Spleen (tissue), 11 donors: ENCODE results near the gene RALY. TPM values are rescaled to one million over a fixed set of nuclear protein-coding genes. Genes with fewer than 3 reads are reported as not detected.

ENCODE experiments used
- DNase-seq: peaks from one replicate; pipeline ENCODE4 v3.0.0-alpha.2; 2020
- H3K27ac ChIP-seq, 8 donors: fragments of 200-600 bp; sonication (generic) in 7 of 8; 1 replicate in 4 of 8; 2 replicates in 4 of 8; pipeline versions ENCODE4 v1.5.0 to v1.8.0; 2016 to 2021; ENCODE audit warnings: inconsistent platforms in 4 of 8, mild to moderate bottlenecking in 4 of 8, moderate library complexity in 1 of 8
- H3K27me3 ChIP-seq, 7 donors: fragments of 200-600 bp; sonication (generic) in 6 of 7; replicated peaks in 1 of 7; 1 replicate in 4 of 7; 2 replicates in 3 of 7; pipeline versions ENCODE4 v1.5.0 to v1.8.0; 2016 to 2021; ENCODE audit warnings: inconsistent platforms in 3 of 7, mild to moderate bottlenecking in 1 of 7
- H3K36me3 ChIP-seq, 6 donors: fragments of 200-600 bp; sonication (generic) in 5 of 6; 1 replicate in 4 of 6; 2 replicates in 2 of 6; pipeline versions ENCODE4 v1.5.0 to v1.8.0; 2016 to 2021; ENCODE audit warnings: inconsistent platforms in 2 of 6
- H3K4me1 ChIP-seq, 6 donors: fragments of 200-600 bp; sonication (generic) in 5 of 6; 1 replicate in 3 of 6; 2 replicates in 3 of 6; pipeline versions ENCODE4 v1.5.0 to v1.8.0; 2016 to 2021; ENCODE audit warnings: inconsistent platforms in 3 of 6
- H3K4me3 ChIP-seq, 8 donors: fragments of 200-600 bp; sonication (generic) in 7 of 8; 1 replicate in 4 of 8; 2 replicates in 4 of 8; pipeline versions ENCODE4 v1.5.0 to v1.8.0; 2016 to 2021; ENCODE audit warnings: inconsistent platforms in 4 of 8, mild to moderate bottlenecking in 4 of 8, moderate library complexity in 2 of 8
- H3K9me3 ChIP-seq, 8 donors: fragments of 200-600 bp; sonication (generic) in 7 of 8; 1 replicate in 4 of 8; 2 replicates in 4 of 8; pipeline versions ENCODE4 v1.5.0 to v1.8.0; 2016 to 2021; ENCODE audit warnings: inconsistent platforms in 4 of 8
- POLR2A ChIP-seq, 3 donors: fragments of 450-650 bp; IDR thresholded peaks; one replicate each; pipeline ENCODE4 v1.5.1; 2017; ENCODE audit warnings: antibody characterized with exemption in 3 of 3, mild to moderate bottlenecking in 1 of 3
- POLR2AphosphoS5 ChIP-seq, 3 donors: sonication (generic); formaldehyde crosslinking; IDR thresholded peaks; one replicate each; pipeline ENCODE4 v1.5.1; 2017; ENCODE audit warnings: antibody characterized with exemption in 3 of 3
- WGBS, 5 donors: extraction: QIAGEN DNeasy Blood & Tissue Kit in 3 of 5; methylation state at CpG; one replicate each; pipeline versions ENCODE4 v1.1.5 to v1.1.7; 2013 to 2018; 5-methylcytosine and 5-hydroxymethylcytosine counted together
- intact Hi-C: fragments of 100-400 bp; cut with DNase I; formaldehyde crosslinking; loops from one replicate; pipeline ENCODE4 v1.15.0; 2023; ENCODE audit warnings: low total_unique reads
- polyA plus RNA-seq, 3 donors: library from polyadenylated mRNA; stranded (reverse); fragments of 200-250 nt; gene quantifications; one replicate each; pipeline ENCODE4 v1.2.1, GENCODE V29; 2013
- total RNA-seq, 7 donors: library from RNA; depleted of rRNA in 3 of 7; stranded (reverse); fragments of >200 nt in 3 of 7; fragmentation: NEBNext Ultra II Directional in 4 of 7; extraction: Animal tissue kit (Norgen Biotek cat#: 25700) in 4 of 7; gene quantifications; one replicate each; pipeline versions ENCODE4 v1.1.0 to v1.2.1, GENCODE V29; 2016 to 2021
- TF ChIP-seq, protein P1 (sequence below), 11 experiments: fragments of 200-600 bp in 7 of 11; fragments of 450-650 bp in 4 of 11; sonication (generic) in 4 of 11; IDR thresholded peaks in 8 of 11; conservative IDR thresholded peaks in 3 of 11; 1 replicate in 7 of 11; 2 replicates in 4 of 11; pipeline versions ENCODE4 v1.4.0 to v1.8.0; 2016 to 2021; ENCODE audit warnings: antibody characterized with exemption in 11 of 11, inconsistent platforms in 4 of 11, mild to moderate bottlenecking in 1 of 11
- donor health status: healthy with polysubstance abuse.
- donor health status: DM: no; HTN: no; CAD: no; lungs with moderate emphysema.
- donor health status: DM: no; HTN: no; CAD: no.
- donor health status: Bipolar disorder and iron deficiency.
- donor health status: healthy.
- donor health status: DM: no; HTN: no; CAD: no.
- donor health status: DM: yes; HTN: yes; CAD: no.

RALY gene
- total and polyA plus RNA-seq, 10 donors: 72.9 to 133 (median 99.7) TPM

DNA sequence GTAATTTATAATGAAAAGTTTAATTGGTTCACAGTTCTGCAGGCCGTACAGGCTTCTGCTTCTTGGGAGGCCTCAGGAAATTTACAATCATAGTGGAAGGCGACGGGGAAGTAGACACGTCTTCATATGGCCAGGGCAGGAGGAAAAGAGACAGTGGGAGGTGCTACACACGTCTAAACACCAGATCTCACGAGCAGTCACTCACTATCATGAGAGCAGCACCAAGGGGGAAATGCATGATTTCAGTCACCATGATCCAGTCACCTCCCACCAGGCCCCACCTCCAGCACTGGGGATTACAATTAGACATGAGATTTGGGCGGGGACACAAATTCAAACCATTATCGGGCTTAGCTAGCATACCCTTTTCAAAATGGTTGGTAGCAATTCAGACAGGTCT, 77.1 kb downstream of the RALY start:
- no peaks in the 10 kb centered on the region for H3K9me3 ChIP-seq
- 71 to 81% (median 75%) methylated on average over 8 of the region's 8 CpGs for WGBS, 5 donors
- no peaks in the 10 kb centered on the region for H3K27me3 ChIP-seq
- H3K4me1 ChIP-seq: peaks cover 6 to 38% (median 14%) of the 10 kb centered on the region in 6 donors
- DNase-seq: no peak
- TF ChIP-seq POLR2AphosphoS5 (IDR thresholded peaks at IDR 0.05): no peak
- H3K36me3 ChIP-seq: peaks cover 0 to 63% (median 31%) of the 10 kb centered on the region in 6 donors
- H3K4me3 ChIP-seq: no peak overlapping the region
- intact Hi-C loops: loop anchor here (10.0 kb wide), 1 partner anchor 156 kb away; no protein-coding TSS in a partner anchor
- H3K27ac ChIP-seq: no peak overlapping the region

DNA sequence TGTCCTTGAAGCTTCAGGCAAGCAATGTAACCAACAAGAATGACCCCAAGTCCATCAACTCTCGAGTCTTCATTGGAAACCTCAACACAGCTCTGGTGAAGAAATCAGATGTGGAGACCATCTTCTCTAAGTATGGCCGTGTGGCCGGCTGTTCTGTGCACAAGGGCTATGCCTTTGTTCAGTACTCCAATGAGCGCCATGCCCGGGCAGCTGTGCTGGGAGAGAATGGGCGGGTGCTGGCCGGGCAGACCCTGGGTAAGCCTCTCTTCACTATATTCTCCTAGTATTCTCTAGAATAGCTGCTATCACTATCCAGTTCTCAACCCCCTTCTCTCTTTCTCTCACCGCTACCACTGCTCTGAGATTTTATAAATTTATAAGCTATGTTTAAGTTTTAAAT, 78.4 kb downstream of the RALY start:
- Histone ChIP-seq H3K9me3 (no peaks in the 10 kb centered on the region), H3K4me3 (no peak overlapping the region), H3K27ac (no peak overlapping the region), H3K4me1 (peaks cover 6 to 37% (median 14%) of the 10 kb centered on the region in 6 donors), H3K36me3 (peaks cover 0 to 69% (median 42%) of the 10 kb centered on the region in 6 donors), H3K27me3 (no peaks in the 10 kb centered on the region)
- 91 to 97% (median 96%) methylated on average over 8 of the region's 8 CpGs for WGBS, 5 donors
- no peak for DNase-seq
- TF ChIP-seq, protein P1, sequence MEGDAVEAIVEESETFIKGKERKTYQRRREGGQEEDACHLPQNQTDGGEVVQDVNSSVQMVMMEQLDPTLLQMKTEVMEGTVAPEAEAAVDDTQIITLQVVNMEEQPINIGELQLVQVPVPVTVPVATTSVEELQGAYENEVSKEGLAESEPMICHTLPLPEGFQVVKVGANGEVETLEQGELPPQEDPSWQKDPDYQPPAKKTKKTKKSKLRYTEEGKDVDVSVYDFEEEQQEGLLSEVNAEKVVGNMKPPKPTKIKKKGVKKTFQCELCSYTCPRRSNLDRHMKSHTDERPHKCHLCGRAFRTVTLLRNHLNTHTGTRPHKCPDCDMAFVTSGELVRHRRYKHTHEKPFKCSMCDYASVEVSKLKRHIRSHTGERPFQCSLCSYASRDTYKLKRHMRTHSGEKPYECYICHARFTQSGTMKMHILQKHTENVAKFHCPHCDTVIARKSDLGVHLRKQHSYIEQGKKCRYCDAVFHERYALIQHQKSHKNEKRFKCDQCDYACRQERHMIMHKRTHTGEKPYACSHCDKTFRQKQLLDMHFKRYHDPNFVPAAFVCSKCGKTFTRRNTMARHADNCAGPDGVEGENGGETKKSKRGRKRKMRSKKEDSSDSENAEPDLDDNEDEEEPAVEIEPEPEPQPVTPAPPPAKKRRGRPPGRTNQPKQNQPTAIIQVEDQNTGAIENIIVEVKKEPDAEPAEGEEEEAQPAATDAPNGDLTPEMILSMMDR (IDR thresholded peaks at IDR 0.05 in 8 of 11, conservative IDR thresholded peaks at IDR 0.05 in 3 of 11): no peak
- no peak for TF ChIP-seq POLR2AphosphoS5 (IDR thresholded peaks at IDR 0.05)
- no peak for TF ChIP-seq POLR2A (IDR thresholded peaks at IDR 0.05)
- intact Hi-C loops: loop anchor here (10.0 kb wide), 1 partner anchor 157 kb away; no protein-coding TSS in a partner anchor

DNA sequence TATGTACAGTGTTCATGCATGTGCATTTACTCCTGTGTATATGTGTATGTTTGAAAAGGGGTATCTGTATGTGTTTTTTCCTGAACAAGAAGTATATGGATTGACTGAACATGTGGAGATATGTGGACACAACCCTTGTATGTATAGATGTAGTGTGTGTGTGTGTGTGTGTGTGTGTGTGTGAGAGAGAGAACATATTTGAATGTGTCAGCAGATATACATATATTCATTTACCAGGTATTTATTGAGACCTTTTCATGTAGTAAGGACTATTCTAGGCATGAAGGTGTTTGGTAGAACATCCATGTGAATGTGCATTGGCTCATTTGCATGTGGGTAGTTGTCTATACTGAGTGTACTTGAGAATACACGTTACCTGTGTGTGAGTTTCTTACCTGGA, 79.1 kb downstream of the RALY start:
- intact Hi-C loops: loop anchor here (10.0 kb wide), 1 partner anchor 158 kb away; no protein-coding TSS in a partner anchor
- WGBS, 5 donors: 73 to 97% (median 91%) methylated on average over 1 of the region's 1 CpG
- no peaks in the 10 kb centered on the region for H3K27me3 ChIP-seq
- no peaks in the 10 kb centered on the region for H3K9me3 ChIP-seq
- peaks cover 6 to 30% (median 14%) of the 10 kb centered on the region in 6 donors for H3K4me1 ChIP-seq
- no peak overlapping the region for H3K4me3 ChIP-seq
- TF ChIP-seq, protein P1 (IDR thresholded peaks at IDR 0.05 in 8 of 11, conservative IDR thresholded peaks at IDR 0.05 in 3 of 11): no peak
- TF ChIP-seq POLR2A (IDR thresholded peaks at IDR 0.05) (no peak), POLR2AphosphoS5 (IDR thresholded peaks at IDR 0.05) (no peak)
- H3K27ac ChIP-seq: no peak overlapping the region
- DNase-seq: no peak
- H3K36me3 ChIP-seq: peaks cover 0 to 69% (median 49%) of the 10 kb centered on the region in 6 donors

DNA sequence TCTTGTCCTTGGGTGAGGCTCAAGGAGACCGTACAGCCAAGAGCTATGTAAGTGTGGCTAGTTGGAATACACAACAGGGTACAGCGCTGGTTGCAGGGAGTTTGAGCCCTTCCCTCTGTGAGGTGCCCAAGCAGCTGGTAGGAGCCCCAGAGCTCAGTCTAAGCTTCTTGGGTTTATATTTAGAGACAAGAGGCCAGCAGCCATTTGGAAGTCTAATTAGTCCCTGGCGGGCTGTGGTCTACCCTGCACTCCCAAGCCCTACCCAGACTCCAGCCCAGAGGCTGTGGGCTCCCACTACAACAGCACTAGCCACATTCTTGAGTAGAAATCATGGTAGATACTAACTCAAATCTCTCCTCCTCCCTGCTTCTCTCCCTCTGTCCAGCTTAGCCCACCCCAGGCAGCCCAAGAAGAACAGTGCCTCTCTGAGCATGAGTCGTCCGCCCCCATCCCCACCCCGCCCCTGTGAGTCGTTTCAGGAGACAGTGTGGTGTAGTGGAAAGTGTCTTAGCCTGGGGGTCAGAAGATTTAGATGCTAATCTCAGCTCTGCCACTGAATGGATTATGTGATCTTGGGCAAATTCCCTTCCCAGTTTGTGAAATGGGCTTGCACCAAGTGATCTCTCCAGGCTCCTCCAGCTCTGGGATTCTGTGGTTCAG, 80.5 kb downstream of the RALY start:
- no peak overlapping the region for H3K4me3 ChIP-seq
- no peak for DNase-seq
- peaks cover 5 to 17% (median 8%) of the 10 kb centered on the region in 6 donors for H3K4me1 ChIP-seq
- intact Hi-C loops: loop anchor here (10.0 kb wide), 1 partner anchor 159 kb away; no protein-coding TSS in a partner anchor
- no peak overlapping the region for H3K27ac ChIP-seq
- 80 to 90% (median 88%) methylated on average over 7 of the region's 7 CpGs for WGBS, 5 donors
- H3K9me3 ChIP-seq: no peaks in the 10 kb centered on the region
- no peaks in the 10 kb centered on the region for H3K27me3 ChIP-seq
- peaks cover 0 to 84% (median 64%) of the 10 kb centered on the region in 6 donors for H3K36me3 ChIP-seq
- TF ChIP-seq, protein P1 (IDR thresholded peaks at IDR 0.05 in 8 of 11, conservative IDR thresholded peaks at IDR 0.05 in 3 of 11): no peak
- no peak for TF ChIP-seq POLR2AphosphoS5 (IDR thresholded peaks at IDR 0.05)
- TF ChIP-seq POLR2A (IDR thresholded peaks at IDR 0.05): no peak
